HPDE6-E6E7 (cell line): ENCODE data around the gene ITGA11.

Experiments used
- DNase-seq: peaks from one replicate; pipeline ENCODE4 v3.0.0; 2011; ENCODE audit warnings: missing footprints; ENCODE audit errors: extremely low spot score

The ITGA11 gene

GRCh38 chr15:68431792-68432401 lies at the start of gene ITGA11:
Gene ITGA11 (minus strand): TSS chr15:68432163. CDS start chr15:68432066, 97 bp downstream.
- DNase-seq: peak; percentile 49

GRCh38 chr15:68481321-68481720 lies 49.4 kb upstream of the ITGA11 start:
- no peak for DNase-seq

- no peak for DNase-seq
These were observed 48.3 kb upstream of the ITGA11 start for GRCh38 chr15:68480296-68480695.

GRCh38 chr15:68479870-68480269 lies 47.9 kb upstream of the ITGA11 start:
- no peak for DNase-seq

- DNase-seq: no peak
These were observed 47.4 kb upstream of the ITGA11 start for GRCh38 chr15:68479406-68479805.

GRCh38 chr15:68478853-68479252 lies 46.9 kb upstream of the ITGA11 start:
- DNase-seq: no peak

- DNase-seq: no peak
These were observed 43.5 kb upstream of the ITGA11 start for GRCh38 chr15:68475449-68475848.

- no peak for DNase-seq
These were observed 39.6 kb upstream of the ITGA11 start for GRCh38 chr15:68471541-68471940.

GRCh38 chr15:68470976-68471375 lies 39.0 kb upstream of the ITGA11 start:
- no peak for DNase-seq

- DNase-seq: no peak
These were observed 38.2 kb upstream of the ITGA11 start for GRCh38 chr15:68470049-68470742.

- DNase-seq: no peak
These were observed 37.4 kb upstream of the ITGA11 start for GRCh38 chr15:68469162-68470048.

GRCh38 chr15:68466876-68467275 lies 34.9 kb upstream of the ITGA11 start:
- no peak for DNase-seq

GRCh38 chr15:68465861-68466560 lies 34.0 kb upstream of the ITGA11 start:
- DNase-seq: no peak

GRCh38 chr15:68464448-68465090 lies 32.6 kb upstream of the ITGA11 start:
- DNase-seq: no peak

GRCh38 chr15:68463996-68464395 lies 32.0 kb upstream of the ITGA11 start:
- DNase-seq: no peak

GRCh38 chr15:68463444-68463843 lies 31.5 kb upstream of the ITGA11 start:
- DNase-seq: no peak

GRCh38 chr15:68460166-68460565 lies 28.2 kb upstream of the ITGA11 start:
- DNase-seq: no peak

GRCh38 chr15:68450192-68450591 lies 18.2 kb upstream of the ITGA11 start:
- DNase-seq: no peak

- no peak for DNase-seq
These were observed 17.4 kb upstream of the ITGA11 start for GRCh38 chr15:68449389-68449788.

- DNase-seq: no peak
These were observed 16.2 kb upstream of the ITGA11 start for GRCh38 chr15:68447976-68448755.

- no peak for DNase-seq
These were observed 15.2 kb upstream of the ITGA11 start for GRCh38 chr15:68447209-68447608.
